HTR-8/SVneo (cell line): ENCODE data around the gene TXLNG.
"Not testable (repeated sequence)": the region's sequence is repeated elsewhere in the genome, so short reads cannot be mapped to it uniquely, and the experiment has no call there.

Source experiments
- DNase-seq: peaks from one replicate; pipeline ENCODE4 v3.0.0; 2011; ENCODE audit warnings: low spot score, mixed read lengths; ENCODE audit not compliant: insufficient read length
- FAIRE-seq: peaks from 2 replicates; lab custom pipeline; 2011; peaks lifted over from hg19 to GRCh38; lab: Jason Lieb, UNC

The TXLNG gene

DNA sequence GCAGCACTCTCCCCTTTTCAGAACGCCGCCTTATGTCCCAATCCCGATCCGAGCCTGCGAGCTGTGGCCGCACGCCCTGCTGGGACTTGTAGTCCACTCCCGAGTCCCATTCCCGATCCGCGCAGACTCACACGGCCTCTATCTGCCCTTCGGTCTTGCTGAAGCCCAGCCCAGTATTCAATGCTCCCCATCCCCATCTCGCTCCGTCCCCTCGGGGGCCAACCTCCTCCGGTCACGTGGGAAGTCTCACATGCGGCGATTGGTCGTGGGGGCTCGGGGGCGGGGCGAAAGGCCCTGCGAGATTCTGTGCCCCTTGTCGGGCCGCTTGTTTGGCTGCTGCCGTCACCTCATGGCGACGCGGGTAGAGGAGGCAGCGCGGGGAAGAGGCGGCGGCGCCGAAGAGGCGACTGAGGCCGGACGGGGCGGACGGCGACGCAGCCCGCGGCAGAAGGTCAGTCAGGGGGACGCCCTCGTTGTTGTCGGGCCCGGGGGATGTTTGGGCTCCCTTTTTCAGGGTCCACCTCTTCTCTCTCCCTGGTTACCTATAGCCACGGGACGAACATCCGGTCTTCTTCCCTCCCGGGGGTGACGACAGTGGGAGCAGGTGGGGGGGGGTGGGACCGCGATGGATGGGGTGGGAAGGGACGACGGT, at the start of gene TXLNG:
TXLNG (plus strand) TSS at position 328 of the 652 bp plus-strand sequence; CDS start at position 350, 22 bp downstream.
- peak; percentile 97 for FAIRE-seq

GRCh38 chrX:16737024-16737423, 49.2 kb upstream of the TXLNG start:
- FAIRE-seq (no peak), DNase-seq (no peak)

More for the DNA sequence above, at the start of gene TXLNG:
- peak; percentile 99 for DNase-seq

- FAIRE-seq (peak; percentile 33), DNase-seq (no peak)
Measured at GRCh38 chrX:16739574-16739973, 46.7 kb upstream of the TXLNG start.

DNA sequence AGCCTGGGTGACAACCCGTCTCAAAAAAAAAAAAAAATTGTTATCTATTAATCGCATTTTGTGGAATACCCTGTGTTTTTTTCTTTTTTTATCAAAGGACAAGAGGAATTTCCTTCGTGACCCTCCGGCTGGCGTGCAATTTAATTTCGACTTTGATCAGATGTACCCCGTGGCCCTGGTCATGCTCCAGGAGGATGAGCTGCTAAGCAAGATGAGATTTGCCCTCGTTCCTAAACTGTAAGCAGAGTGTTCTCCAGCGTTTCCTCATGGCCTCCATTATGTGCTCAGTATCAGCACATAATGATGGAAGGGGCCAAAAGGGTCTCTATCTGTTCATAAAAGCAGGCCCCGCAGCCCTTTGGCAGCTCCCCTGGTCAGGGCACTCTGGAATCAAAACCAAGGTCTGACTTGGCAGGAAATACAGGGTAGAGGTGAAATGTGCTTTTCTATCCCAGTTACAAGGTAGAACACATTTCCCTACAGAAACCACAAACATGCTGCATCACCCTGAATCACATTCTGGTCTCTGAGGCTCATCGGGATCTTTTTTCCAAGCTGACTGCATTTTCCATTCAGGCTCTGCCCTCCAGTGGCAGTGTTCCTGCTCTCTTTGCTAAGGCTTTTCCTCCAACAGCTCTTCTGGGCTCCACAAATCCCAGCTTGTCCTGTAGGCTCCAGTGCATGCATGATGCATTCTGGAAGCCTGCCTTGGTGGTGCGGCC, 42.5 kb upstream of the TXLNG start:
- DNase-seq (peak; percentile 14), FAIRE-seq (no peak)

DNA sequence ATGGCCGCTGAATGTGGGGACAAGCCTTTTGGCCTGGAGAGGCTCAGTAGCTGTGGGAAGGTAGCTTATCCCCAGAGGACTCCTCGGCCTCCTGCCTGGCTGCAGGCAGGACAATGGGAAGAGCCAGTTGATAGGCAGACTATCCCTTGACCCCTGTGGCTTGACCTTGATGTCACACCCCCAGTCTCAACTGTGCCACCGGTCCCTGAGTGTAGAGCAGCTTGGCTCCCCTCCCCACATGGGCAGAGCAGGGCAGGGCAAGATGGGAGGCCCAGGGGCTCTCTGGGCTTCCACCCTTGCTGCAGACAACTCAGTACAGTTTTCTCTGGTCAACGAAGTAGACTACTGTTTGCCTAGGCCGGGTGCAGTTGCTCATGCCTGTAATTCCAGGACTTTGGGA, 41.2 kb upstream of the TXLNG start:
- FAIRE-seq (no peak), DNase-seq (no peak)

- no peak for FAIRE-seq
Measured at GRCh38 chrX:16745659-16746058, 40.6 kb upstream of the TXLNG start.

GRCh38 chrX:16748425-16748824, 37.8 kb upstream of the TXLNG start:
- DNase-seq (no peak), FAIRE-seq (no peak)

More at GRCh38 chrX:16745659-16746058, 40.6 kb upstream of the TXLNG start:
- no peak for DNase-seq

- DNase-seq (no peak), FAIRE-seq (no peak)
Measured at GRCh38 chrX:16750136-16750535, 36.1 kb upstream of the TXLNG start.

GRCh38 chrX:16754019-16754418, 32.2 kb upstream of the TXLNG start:
- no peak for FAIRE-seq

GRCh38 chrX:16756724-16757123, 29.5 kb upstream of the TXLNG start:
- FAIRE-seq (no peak), DNase-seq (no peak)

More at GRCh38 chrX:16754019-16754418, 32.2 kb upstream of the TXLNG start:
- DNase-seq: no peak

DNA sequence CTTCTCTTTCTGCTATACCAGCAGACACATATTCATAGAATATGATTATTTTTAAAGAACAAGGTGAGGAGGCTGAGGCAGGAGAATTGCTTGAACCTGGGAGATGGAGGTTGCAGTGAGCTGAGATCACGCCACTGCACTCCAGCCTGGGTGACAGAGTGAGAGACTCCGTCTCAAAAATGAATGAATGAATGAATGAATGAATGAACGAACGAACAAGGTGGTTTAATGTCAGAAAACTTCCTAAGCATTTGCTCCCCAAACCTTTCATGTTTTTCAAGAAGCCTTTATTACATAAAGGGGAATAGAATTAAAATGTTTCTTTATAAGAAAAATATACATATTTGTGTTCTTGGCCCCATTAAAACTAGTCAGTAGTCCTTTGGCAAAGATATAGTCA, 24.8 kb upstream of the TXLNG start:
- not testable (repeated sequence) for FAIRE-seq

GRCh38 chrX:16762579-16762978, 23.7 kb upstream of the TXLNG start:
- no peak for FAIRE-seq
- DNase-seq: no peak

More for the DNA sequence above, 24.8 kb upstream of the TXLNG start:
- not testable (repeated sequence) for DNase-seq

GRCh38 chrX:16765594-16765993, 20.7 kb upstream of the TXLNG start:
- FAIRE-seq: no peak
- DNase-seq: no peak

DNA sequence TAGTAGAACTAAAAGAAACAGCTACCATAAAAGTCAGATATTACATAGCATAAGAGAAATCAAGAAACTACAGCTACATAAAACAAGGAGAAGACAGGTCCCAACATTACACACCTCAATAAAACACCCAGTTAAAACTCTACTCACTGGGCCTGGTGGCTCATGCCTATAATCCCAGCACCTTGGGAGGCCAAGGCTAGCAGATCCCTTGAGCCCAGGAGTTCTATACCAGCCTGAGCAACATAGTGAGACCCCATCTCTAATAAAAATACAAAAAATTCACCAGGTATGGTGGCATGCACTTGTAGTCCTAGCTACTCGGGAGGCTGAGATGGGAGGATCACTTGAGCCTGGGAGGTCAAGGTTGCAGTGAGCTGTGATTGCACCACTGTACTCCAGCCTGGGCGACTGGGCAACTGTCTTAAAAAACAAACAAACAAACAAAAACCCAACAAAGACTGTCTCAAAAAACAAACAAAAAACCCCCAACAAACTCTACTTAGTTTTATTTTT, 15.2 kb upstream of the TXLNG start:
- FAIRE-seq: no peak
- DNase-seq: no peak

- FAIRE-seq (no peak), DNase-seq (peak; percentile 59)
Measured at GRCh38 chrX:16771483-16772398, 14.5 kb upstream of the TXLNG start.

DNA sequence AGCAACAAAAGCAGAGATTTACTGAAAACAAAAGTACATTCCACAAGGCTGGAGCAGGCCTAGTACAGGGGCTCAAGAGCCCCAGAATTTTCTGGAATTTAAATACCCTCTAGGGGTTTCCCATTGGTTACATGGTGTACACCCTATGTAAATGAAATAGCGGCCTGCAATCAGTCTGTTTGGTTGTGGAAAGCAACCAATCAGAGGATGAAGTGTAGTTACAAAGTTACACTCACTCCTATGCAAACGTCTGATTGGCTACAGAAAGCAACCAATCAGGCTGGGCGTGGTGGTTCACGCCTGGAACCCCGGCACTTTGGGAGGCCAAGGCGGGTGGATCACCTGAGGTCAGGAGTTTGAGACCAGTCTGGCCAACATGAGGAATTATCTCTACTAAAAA, 13.8 kb upstream of the TXLNG start:
- DNase-seq: no peak
- no peak for FAIRE-seq

DNA sequence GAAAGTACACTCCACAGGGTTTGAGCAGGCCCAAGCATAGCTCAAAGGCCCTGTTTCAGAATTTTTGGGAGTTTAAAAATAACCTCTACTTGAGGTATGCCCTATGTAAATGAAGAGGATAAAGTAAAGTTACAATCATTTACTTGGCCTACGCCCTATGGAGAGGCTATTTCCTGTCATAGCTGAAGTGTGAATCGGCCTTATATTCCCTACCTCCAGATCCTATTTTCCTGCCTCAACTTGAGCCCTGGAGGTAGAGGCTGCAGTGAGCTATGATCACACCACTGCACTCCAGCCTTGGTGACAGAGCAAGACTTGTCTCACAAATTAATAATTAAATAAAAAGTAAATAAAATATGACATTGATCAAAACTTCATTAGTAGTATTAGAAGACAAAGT, 11.5 kb upstream of the TXLNG start:
- FAIRE-seq (no peak), DNase-seq (no peak)

- DNase-seq: no peak
- FAIRE-seq: no peak
Measured at GRCh38 chrX:16778545-16778944, 7.7 kb upstream of the TXLNG start.

- no peak for DNase-seq
- no peak for FAIRE-seq
Measured at GRCh38 chrX:16778993-16779392, 7.3 kb upstream of the TXLNG start.

DNA sequence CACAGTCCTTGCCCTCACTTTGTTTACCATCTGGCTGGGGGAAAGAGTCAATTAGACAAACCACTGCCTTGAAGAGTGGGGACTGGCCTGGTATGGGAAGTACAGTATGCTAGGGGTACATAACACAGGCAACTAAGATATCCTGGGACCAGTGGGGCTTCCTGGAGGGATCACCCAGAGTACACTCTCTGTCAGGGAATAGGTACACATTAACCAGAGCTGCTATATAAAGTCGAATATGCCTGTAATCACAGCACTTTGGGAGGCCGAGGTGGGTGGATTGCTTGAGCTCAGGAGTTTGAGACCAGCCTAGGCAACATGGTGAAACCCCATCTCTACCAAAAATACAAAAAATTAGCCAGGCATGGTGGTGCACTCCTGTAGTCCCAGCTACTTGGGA, 6.5 kb upstream of the TXLNG start:
- DNase-seq, FAIRE-seq: not testable (repeated sequence)
